IPS-18c (cell line): ENCODE results near the gene MICALL2.

Experiments
- H3K4me3 ChIP-seq: 2 replicates; pipeline ENCODE4 v1.7.0; 2013; ENCODE audit warnings: low read depth, mild to moderate bottlenecking, low read length, moderate library complexity; ENCODE audit not compliant: insufficient read depth
- H3K9me3 ChIP-seq: one replicate; pipeline ENCODE4 v1.6.1; 2013; ENCODE audit warnings: mild to moderate bottlenecking, low read length, moderate library complexity; ENCODE audit not compliant: control insufficient read depth, insufficient read depth

Gene MICALL2

GRCh38 chr7:1431634-1432380, 27.5 kb downstream of the MICALL2 start:
- no peaks in the 10 kb centered on the region for H3K9me3 ChIP-seq
- H3K4me3 ChIP-seq, result no peak overlapping the region

DNA sequence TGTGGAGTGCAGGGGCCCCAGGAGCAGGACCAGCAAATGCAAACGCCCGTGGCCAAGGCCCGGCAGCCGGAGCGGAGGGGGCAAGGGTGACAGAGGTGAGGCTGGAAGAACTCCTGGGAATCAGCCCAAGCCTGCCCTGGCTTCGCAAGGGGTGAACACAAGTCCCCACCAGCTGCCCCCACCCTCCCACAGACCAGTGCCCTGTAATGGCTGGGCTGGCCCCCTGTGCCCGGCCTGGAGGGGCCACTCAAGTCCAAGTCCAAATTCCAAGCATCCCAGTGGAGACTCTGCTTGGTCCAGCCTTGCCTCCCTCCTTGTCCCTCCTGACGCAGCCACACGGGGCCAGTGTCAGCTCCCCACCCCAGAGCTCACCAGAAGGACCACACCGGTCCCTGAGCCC, 28.0 kb downstream of the MICALL2 start:
- no peaks in the 10 kb centered on the region for H3K9me3 ChIP-seq
- no peak overlapping the region for H3K4me3 ChIP-seq

- H3K9me3 ChIP-seq, result no peaks in the 10 kb centered on the region
- H3K4me3 ChIP-seq, result no peak overlapping the region
Measured at GRCh38 chr7:1430056-1430845, 29.0 kb downstream of the MICALL2 start.

DNA sequence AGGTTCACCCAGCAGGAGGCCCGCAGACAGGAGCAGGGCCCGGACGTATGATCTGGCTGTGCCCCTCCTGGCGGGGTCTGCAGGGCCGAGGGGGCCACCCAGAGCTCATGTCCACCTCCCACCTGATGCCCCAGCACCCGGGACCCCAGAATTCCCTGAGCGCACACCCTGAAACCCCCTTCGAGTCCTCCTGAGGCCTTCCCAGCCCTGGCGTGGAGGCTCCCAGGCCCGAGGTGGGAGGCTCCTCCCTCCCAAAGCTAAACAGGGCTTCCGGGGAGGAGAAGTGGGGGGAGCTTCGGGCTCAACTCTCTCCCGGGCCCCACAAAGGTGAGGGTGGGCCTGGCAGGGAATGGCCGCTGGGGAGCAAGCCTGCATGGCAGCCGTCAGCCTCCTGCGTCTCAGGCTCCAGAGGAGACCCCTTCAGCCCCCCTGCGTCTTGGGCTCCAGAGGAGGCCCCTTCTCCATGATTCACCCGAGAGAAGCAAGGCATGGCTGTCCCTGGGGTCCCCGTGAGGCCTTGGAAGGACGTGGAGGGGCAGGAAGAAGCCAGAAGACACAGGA, 30.2 kb downstream of the MICALL2 start:
- no peaks in the 10 kb centered on the region for H3K9me3 ChIP-seq
- no peak overlapping the region for H3K4me3 ChIP-seq

DNA sequence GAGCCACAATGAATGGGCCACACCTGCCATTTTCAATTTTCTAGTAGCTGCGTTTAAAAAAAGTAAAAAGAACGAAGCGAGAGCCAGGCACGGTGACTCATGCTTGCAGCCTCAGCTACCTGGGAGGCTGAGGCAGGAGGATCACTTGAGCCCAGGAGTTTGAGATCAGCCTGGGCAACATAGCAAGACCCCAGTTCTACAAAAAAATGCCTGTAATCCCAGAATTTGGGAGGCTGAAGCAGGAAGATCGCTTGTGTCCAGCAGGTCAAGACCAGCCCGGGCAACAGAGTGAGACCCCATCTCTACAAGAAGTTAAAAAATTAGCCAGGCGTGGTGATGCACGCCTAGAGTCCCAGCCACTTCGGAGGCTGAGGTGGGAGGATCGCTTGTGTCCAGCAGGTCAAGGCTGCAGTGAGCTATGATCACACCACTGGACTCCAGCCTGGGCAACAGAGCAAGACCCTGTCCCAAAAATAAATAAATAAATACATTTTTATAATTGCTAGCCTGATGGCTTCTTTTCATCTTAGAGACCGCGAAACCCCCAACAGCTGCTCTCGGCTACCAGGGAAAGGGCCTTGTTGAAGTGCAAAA, 32.1 kb downstream of the MICALL2 start:
- no peaks in the 10 kb centered on the region for H3K9me3 ChIP-seq
- no peak overlapping the region for H3K4me3 ChIP-seq

- Histone ChIP-seq H3K9me3 (no peaks in the 10 kb centered on the region), H3K4me3 (no peak overlapping the region)
Measured at GRCh38 chr7:1426474-1426873, 32.8 kb downstream of the MICALL2 start.

- H3K4me3 ChIP-seq, result no peak overlapping the region
- no peaks in the 10 kb centered on the region for H3K9me3 ChIP-seq
Measured at GRCh38 chr7:1425292-1426136, 33.8 kb downstream of the MICALL2 start.

GRCh38 chr7:1424041-1424440, 35.2 kb downstream of the MICALL2 start:
- Histone ChIP-seq H3K4me3 (no peak overlapping the region), H3K9me3 (no peaks in the 10 kb centered on the region)

GRCh38 chr7:1423264-1423811, 35.9 kb downstream of the MICALL2 start:
- no peak overlapping the region for H3K4me3 ChIP-seq

DNA sequence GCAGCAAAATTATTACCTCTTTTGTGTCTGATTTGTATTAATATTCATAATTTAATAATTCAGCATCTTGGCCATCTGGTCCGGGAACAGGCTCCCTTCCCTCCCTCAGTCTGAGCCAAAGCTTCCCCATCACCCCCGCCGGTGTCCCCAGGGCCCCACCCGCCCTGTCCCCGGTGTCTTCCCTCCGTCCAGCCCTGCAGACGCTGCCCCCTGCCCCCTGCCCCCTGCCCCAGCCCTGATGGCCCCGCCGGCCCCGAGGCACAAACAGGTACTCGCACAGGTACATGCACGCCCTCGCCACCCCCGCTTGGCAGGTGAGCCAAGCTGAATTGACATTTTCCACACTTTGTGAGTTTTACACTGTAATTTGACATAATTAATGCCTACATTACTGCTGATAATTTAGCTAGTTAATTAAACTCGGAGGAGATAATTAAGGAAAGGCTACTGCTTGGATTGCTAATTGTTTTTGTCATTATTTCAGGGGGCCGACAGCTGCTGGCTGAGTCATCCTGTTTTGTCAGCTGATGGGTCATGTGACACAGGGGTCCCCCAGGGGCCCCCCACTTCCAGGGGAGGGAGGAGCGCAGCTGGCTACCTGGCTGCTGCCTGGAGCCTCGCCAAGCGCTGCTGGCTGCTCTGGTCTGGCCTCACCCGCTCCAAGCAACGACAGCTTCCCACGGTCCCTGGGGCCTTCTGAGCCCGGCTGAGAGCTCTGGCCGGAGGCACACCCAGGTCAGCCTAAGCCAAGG, 36.6 kb downstream of the MICALL2 start:
- H3K4me3 ChIP-seq, result no peak overlapping the region
- no peaks in the 10 kb centered on the region for H3K9me3 ChIP-seq

More at GRCh38 chr7:1423264-1423811, 35.9 kb downstream of the MICALL2 start:
- no peaks in the 10 kb centered on the region for H3K9me3 ChIP-seq

DNA sequence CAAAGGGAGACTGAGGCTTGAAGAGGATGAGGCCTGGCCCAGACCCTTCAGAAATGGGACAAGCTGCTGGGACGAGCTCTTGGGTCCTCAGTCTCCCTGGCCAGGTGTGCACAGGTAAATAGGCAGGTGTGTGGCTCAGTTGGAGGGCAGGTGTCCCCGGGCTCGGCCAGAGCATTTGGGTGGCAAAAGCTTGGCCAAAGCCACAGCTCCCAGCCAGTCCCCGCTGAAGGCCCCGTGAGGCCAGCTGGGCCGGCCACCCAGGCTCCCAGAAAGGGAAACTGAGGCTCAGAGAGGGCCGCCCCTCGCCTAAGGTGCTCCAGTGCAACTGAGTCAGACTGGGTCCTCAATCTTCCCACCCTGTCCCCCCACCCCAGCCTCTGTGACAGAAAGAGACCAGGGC, 37.3 kb downstream of the MICALL2 start:
- Histone ChIP-seq H3K9me3 (no peaks in the 10 kb centered on the region), H3K4me3 (no peak overlapping the region)

DNA sequence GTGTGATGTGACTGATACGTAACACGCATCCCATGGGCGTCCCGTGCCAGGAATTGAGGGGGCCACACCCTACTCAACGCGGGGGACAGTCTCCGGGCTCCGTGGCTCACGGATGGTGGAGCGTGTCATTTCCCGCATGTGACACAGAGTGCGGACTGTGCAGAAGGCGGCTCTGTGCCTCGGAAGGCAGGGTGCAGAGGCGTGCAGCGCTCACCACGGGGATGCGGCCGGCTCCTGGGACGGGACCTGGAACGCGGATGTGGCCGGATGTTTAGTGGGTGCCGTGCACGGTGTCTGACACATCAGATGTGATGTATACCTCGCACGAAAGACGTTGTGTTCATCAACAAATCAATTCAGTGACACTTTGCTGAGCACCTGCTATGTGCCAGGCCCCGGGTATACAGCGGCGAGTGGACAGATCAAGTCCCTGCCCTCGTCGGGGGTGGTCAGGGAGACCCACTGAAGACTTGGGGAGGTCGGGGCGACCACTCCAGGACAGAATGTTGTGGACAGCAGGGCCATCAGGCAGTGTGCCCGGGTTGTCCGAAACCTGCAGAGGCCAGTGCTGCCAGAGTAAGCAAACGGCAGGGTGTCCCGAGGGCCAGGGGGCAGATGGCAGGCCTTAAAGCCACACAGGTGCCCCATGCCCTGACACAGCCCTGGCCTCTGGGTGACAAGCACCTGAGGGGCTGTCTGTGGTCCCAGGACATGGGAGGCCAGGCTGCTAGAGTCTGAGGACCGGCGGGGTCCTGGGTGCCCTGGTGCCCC, 38.1 kb downstream of the MICALL2 start:
- no peaks in the 10 kb centered on the region for H3K9me3 ChIP-seq
- H3K4me3 ChIP-seq, result no peak overlapping the region

DNA sequence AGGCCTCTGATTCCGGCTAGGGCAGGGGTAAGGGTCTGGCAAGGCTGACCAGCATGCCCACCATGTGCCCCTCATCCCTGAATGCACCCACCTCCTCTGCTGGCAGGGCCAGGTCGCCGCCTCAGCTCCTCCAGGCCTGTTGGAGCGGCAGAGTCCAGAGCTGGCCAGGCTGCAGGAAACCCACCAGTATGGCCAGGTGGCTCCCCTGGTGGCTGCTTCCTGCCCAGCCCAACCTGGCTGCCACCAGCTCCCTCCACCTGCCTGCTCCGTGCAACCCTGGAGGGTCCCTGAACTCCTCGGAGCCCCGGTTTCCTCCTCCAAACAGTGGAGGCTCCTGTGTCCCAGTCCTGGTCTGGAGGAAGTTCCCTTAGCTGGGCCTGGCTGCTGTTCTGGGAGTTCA, 39.6 kb downstream of the MICALL2 start:
- no peak overlapping the region for H3K4me3 ChIP-seq
- no peaks in the 10 kb centered on the region for H3K9me3 ChIP-seq

DNA sequence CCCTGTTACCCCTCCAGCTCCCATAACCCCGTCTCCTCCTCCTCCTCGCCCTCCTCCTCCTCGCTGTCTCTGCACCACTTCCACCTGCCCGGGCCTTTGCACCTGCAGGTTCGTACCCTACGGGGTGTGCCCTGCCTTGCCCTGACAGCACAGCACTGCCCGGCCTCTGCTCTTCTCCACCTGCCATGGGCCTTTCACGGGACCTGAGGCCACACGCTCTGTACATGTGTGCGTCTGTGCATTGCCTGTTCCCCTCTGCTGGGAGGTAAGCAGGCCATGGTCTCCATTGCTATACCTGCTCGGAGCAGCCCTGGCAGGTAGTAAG, 40.0 kb downstream of the MICALL2 start:
- Histone ChIP-seq H3K9me3 (no peaks in the 10 kb centered on the region), H3K4me3 (no peak overlapping the region)

- Histone ChIP-seq H3K9me3 (no peaks in the 10 kb centered on the region), H3K4me3 (no peak overlapping the region)
Measured at GRCh38 chr7:1418505-1419309, 40.6 kb downstream of the MICALL2 start.
